ENCODE measurements around the gene SPG11. TPM values are rescaled to one million over a fixed set of nuclear protein-coding genes. Genes with fewer than 3 reads are reported as not detected.
"Not testable (repeated sequence)": the region's sequence is repeated elsewhere in the genome, so short reads cannot be mapped to it uniquely, and the experiment has no call there.

The SPG11 gene
- total RNA-seq, 2 donors from 2014 or later, result 60.2 to 61.6 TPM

DNA sequence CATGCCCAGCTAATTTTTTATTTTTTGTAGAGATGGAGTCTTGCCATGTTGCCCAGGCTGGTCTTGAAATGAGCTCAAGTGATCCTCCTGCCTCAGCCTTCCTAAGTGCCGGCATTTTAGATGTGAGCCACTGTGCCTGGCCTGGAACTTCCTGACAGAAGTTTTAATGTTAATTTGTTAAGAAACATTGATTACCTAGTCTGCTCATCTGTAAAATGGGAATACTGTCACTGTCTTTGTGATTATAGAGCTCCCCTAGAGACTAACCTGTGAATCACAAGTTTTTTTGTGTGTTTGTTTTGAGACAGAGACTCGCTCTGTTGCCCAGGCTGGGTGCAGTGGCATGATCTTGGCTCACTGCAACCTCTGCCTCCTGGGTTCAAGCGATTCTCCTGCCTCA, 130.8 kb downstream of the SPG11 start:
- H3K36me3 ChIP-seq (ENCODE audit: control insufficient read depth, insufficient read depth, low read length), result peaks cover under 1% of the 10 kb centered on the region
- Mint-ChIP-seq H3K4me1 (peaks cover 10% of the 10 kb centered on the region), H3K27ac (no peak overlapping the region), H3K9me3 (no peaks in the 10 kb centered on the region), H3K4me3 (no peak overlapping the region), H3K27me3 (ENCODE audit: insufficient read depth) (no peaks in the 10 kb centered on the region), H3K36me3 (ENCODE audit: low read depth) (peaks cover 16% of the 10 kb centered on the region)
- H3K9ac ChIP-seq (ENCODE audit: extremely low read depth, low read length, poor library complexity, severe bottlenecking), result no peak overlapping the region
- no peak for DNase-seq
- no peaks in the 10 kb centered on the region for H3K9me3 ChIP-seq (ENCODE audit: control insufficient read depth, low read length)
- TF ChIP-seq, protein P1, sequence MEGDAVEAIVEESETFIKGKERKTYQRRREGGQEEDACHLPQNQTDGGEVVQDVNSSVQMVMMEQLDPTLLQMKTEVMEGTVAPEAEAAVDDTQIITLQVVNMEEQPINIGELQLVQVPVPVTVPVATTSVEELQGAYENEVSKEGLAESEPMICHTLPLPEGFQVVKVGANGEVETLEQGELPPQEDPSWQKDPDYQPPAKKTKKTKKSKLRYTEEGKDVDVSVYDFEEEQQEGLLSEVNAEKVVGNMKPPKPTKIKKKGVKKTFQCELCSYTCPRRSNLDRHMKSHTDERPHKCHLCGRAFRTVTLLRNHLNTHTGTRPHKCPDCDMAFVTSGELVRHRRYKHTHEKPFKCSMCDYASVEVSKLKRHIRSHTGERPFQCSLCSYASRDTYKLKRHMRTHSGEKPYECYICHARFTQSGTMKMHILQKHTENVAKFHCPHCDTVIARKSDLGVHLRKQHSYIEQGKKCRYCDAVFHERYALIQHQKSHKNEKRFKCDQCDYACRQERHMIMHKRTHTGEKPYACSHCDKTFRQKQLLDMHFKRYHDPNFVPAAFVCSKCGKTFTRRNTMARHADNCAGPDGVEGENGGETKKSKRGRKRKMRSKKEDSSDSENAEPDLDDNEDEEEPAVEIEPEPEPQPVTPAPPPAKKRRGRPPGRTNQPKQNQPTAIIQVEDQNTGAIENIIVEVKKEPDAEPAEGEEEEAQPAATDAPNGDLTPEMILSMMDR (conservative IDR thresholded peaks at IDR 0.05), result peak; percentile 58
- no peak overlapping the region for H3K4me3 ChIP-seq (ENCODE audit: low read length)
- WGBS, 2 experiments (ENCODE audit: insufficient coverage in 1 of 2, insufficient read length in 1 of 2), result 96 to 100% methylated on average over 2 to 3 of the region's 3 CpGs
- H3K4me1 ChIP-seq (ENCODE audit: control insufficient read depth, insufficient read depth, low read length), result no peaks in the 10 kb centered on the region
- no peaks in the 10 kb centered on the region for H3K27me3 ChIP-seq (ENCODE audit: control insufficient read depth, insufficient read depth, low read length, poor library complexity, severe bottlenecking)
- H3K27ac ChIP-seq (ENCODE audit: low read depth, low read length), result no peak overlapping the region

DNA sequence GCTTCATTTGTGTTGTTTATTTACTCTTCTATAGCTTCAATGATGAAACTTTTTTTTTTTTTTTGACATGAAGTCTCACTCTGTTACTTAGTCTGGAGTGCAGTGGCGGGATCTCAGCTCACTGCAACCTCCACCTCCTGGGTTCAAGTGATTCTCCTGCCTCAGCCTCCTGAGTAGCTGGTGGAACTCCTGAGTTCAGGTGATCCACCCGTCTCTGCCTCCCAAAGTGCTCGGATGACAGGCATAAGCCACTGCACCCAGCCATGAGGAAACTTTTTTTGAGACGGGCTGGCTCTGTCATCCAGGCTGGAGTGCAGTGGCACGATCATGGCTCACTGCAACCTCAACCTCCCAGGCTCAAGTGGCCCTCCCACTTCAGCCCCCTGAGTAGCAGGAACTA, 131.2 kb downstream of the SPG11 start:
- H3K27ac Mint-ChIP-seq; H3K9me3 ChIP-seq (ENCODE audit: control insufficient read depth, low read length); H3K27ac ChIP-seq (ENCODE audit: low read depth, low read length); H3K36me3 ChIP-seq (ENCODE audit: control insufficient read depth, insufficient read depth, low read length); H3K27me3 Mint-ChIP-seq (ENCODE audit: insufficient read depth); H3K4me3 Mint-ChIP-seq; H3K27me3 ChIP-seq (ENCODE audit: control insufficient read depth, insufficient read depth, low read length, poor library complexity, severe bottlenecking); H3K4me1 ChIP-seq (ENCODE audit: control insufficient read depth, insufficient read depth, low read length); H3K9ac ChIP-seq (ENCODE audit: extremely low read depth, low read length, poor library complexity, severe bottlenecking); H3K9me3 Mint-ChIP-seq; DNase-seq; H3K4me3 ChIP-seq (ENCODE audit: low read length): not testable (repeated sequence)
- H3K36me3 Mint-ChIP-seq (ENCODE audit: low read depth), result peaks cover 16% of the 10 kb centered on the region
- 88 to 94% methylated on average over 4 to 5 of the region's 5 CpGs for WGBS, 2 experiments (ENCODE audit: insufficient coverage in 1 of 2, insufficient read length in 1 of 2)
- H3K4me1 Mint-ChIP-seq, result peaks cover 13% of the 10 kb centered on the region

DNA sequence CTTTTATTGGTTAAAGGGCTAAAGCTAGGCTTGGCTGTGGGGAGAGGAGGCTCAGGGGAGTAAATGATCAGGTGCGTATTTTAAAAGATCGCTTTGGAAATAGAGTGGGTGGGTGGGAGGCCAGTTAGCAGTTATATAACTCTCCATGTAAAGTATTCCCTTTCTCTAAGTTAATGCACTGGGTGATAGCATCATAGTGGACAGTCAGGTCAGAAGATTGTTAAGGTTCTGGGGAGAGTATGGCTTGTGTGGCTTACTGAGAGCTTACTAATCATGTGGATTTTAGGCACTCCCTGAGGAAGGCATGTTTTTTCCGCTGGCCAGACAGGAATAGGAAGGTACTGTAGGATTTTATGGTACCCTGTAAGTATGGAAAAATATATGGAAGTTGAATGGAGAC, 132.8 kb downstream of the SPG11 start:
- Mint-ChIP-seq H3K27ac (no peak overlapping the region), H3K4me1 (peaks cover 11% of the 10 kb centered on the region), H3K4me3 (no peak overlapping the region), H3K27me3 (ENCODE audit: insufficient read depth) (no peaks in the 10 kb centered on the region), H3K36me3 (ENCODE audit: low read depth) (peaks cover 17% of the 10 kb centered on the region), H3K9me3 (no peaks in the 10 kb centered on the region)
- Histone ChIP-seq H3K4me1 (ENCODE audit: control insufficient read depth, insufficient read depth, low read length) (no peaks in the 10 kb centered on the region), H3K36me3 (ENCODE audit: control insufficient read depth, insufficient read depth, low read length) (peaks cover 17% of the 10 kb centered on the region), H3K9ac (ENCODE audit: extremely low read depth, low read length, poor library complexity, severe bottlenecking) (no peak overlapping the region), H3K27me3 (ENCODE audit: control insufficient read depth, insufficient read depth, low read length, poor library complexity, severe bottlenecking) (no peaks in the 10 kb centered on the region), H3K9me3 (ENCODE audit: control insufficient read depth, low read length) (no peaks in the 10 kb centered on the region), H3K4me3 (ENCODE audit: low read length) (no peak overlapping the region), H3K27ac (ENCODE audit: low read depth, low read length) (peak overlapping the region; percentile 43)
- no peak for DNase-seq
- 96 to 100% methylated on average over 1 to 3 of the region's 3 CpGs for WGBS, 2 experiments (ENCODE audit: insufficient coverage in 1 of 2, insufficient read length in 1 of 2)
- TF ChIP-seq, protein P1 (conservative IDR thresholded peaks at IDR 0.05), result no peak
